ENCODE measurements around the gene MYOCOS.
A peak's percentile ranks its signal among the peaks of the same experiment; 100 is the strongest.

Gene MYOCOS

GRCh38 chr1:171663854-171664575 is 42.0 kb downstream of the MYOCOS start:
- Histone ChIP-seq H3K4me1 (ENCODE audit: control insufficient read depth, insufficient read depth, low read length) (peaks cover 16% of the 10 kb centered on the region), H3K27me3 (replicated peaks; ENCODE audit: control insufficient read depth, insufficient read depth, low read length) (no peaks in the 10 kb centered on the region), H3K9ac (ENCODE audit: low read length) (peak overlapping the region; percentile 21), H3K9me3 (ENCODE audit: control insufficient read depth, low read length) (no peaks in the 10 kb centered on the region), H3K4me3 (ENCODE audit: low read length) (peak overlapping the region; percentile 32), H3K36me3 (ENCODE audit: control insufficient read depth, insufficient read depth, low read length, severe bottlenecking) (no peaks in the 10 kb centered on the region)
- DNase-seq (ENCODE audit: low read depth), result peak; percentile 24

DNA sequence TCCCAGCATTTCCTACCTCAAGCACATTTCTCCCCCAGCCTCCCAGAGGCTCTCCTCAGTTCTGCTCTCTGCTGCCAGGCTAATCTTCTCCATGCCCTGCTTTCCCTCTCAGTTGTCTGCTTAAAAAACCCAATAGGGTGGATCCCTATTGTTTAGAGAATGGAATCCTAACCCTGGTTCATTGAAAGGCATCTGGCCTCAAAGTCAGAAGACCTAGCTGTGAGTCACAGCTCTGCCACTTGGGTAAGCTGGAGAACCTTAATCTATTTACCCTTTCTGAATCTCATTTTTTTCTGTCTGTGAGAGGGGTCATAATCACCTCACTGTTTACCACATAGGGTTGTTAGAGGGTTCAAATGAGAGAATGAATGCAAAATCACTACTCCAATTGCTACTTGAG is 42.9 kb downstream of the MYOCOS start:
- peaks cover 16% of the 10 kb centered on the region for H3K4me1 ChIP-seq (ENCODE audit: control insufficient read depth, insufficient read depth, low read length)
- no peak overlapping the region for H3K4me3 ChIP-seq (ENCODE audit: low read length)
- DNase-seq (ENCODE audit: low read depth), result peak; percentile 31
- H3K9ac ChIP-seq (ENCODE audit: low read length), result no peak overlapping the region
- no peaks in the 10 kb centered on the region for H3K9me3 ChIP-seq (ENCODE audit: control insufficient read depth, low read length)
- no peaks in the 10 kb centered on the region for H3K27me3 ChIP-seq (replicated peaks; ENCODE audit: control insufficient read depth, insufficient read depth, low read length)
- no peaks in the 10 kb centered on the region for H3K36me3 ChIP-seq (ENCODE audit: control insufficient read depth, insufficient read depth, low read length, severe bottlenecking)

DNA sequence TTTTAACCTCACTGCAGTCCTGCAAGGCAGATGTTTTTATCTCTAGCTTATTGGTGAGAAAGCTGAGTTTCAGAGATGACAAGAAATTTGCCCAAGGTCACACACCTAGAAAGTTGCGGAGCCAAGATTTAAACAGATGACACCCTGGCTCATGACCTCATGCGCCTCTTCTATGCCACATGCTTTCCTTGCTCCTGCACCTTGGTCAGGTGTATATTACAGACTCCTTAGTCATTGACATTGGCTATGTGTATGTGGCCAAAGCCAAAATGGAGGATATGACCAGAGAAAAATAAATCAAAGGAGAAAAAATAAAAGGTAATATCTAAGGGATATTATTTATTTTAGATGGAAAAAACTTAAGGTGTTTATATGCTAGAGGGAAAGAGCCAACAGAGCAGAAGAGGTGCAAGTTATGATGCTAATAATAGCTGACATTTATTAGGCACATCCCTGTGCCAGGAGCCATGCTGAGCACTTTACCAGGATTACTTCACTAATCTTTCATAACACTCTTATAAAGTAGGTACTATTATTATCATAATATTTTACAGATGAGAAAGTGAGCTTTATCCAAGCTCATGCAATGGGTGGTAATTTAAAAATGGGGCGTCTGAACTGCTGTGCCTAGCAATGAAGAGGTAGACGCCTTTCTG is 44.2 kb downstream of the MYOCOS start:
- DNase-seq (ENCODE audit: low read depth), result no peak
- H3K4me1 ChIP-seq (ENCODE audit: control insufficient read depth, insufficient read depth, low read length), result peaks cover 16% of the 10 kb centered on the region
- H3K9me3 ChIP-seq (ENCODE audit: control insufficient read depth, low read length), result no peaks in the 10 kb centered on the region
- no peaks in the 10 kb centered on the region for H3K36me3 ChIP-seq (ENCODE audit: control insufficient read depth, insufficient read depth, low read length, severe bottlenecking)
- no peak overlapping the region for H3K4me3 ChIP-seq (ENCODE audit: low read length)
- no peaks in the 10 kb centered on the region for H3K27me3 ChIP-seq (replicated peaks; ENCODE audit: control insufficient read depth, insufficient read depth, low read length)
- no peak overlapping the region for H3K9ac ChIP-seq (ENCODE audit: low read length)

GRCh38 chr1:171668372-171668771 is 46.3 kb downstream of the MYOCOS start:
- DNase-seq (ENCODE audit: low read depth), result no peak
- Histone ChIP-seq H3K9ac (ENCODE audit: low read length) (no peak overlapping the region), H3K4me3 (ENCODE audit: low read length) (no peak overlapping the region), H3K4me1 (ENCODE audit: control insufficient read depth, insufficient read depth, low read length) (peaks cover 10% of the 10 kb centered on the region), H3K9me3 (ENCODE audit: control insufficient read depth, low read length) (no peaks in the 10 kb centered on the region), H3K27me3 (replicated peaks; ENCODE audit: control insufficient read depth, insufficient read depth, low read length) (no peaks in the 10 kb centered on the region), H3K36me3 (ENCODE audit: control insufficient read depth, insufficient read depth, low read length, severe bottlenecking) (no peaks in the 10 kb centered on the region)

DNA sequence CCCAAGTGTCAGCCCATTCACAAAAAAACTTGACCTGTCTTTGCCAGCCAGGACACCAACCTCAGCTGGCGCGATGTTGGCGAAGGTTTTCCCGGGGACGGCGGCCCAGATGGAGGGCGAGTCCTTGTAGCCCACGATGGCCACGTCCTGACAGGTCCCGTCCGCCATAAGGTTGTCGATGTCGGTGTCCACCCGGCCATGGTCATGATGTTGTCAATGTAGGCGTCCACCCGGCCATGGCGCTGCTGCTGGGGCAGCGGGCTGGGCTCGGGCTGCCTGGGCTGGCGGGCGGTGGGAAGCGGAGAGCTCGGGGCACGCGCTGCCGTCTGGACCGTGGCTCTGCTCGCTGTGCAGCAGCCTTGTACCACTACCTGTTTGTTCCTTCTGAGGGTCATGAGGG is 48.7 kb downstream of the MYOCOS start:
- no peak overlapping the region for H3K9ac ChIP-seq (ENCODE audit: low read length)
- H3K36me3 ChIP-seq (ENCODE audit: control insufficient read depth, insufficient read depth, low read length, severe bottlenecking), result no peaks in the 10 kb centered on the region
- H3K4me3 ChIP-seq (ENCODE audit: low read length), result no peak overlapping the region
- H3K27me3 ChIP-seq (replicated peaks; ENCODE audit: control insufficient read depth, insufficient read depth, low read length), result no peaks in the 10 kb centered on the region
- H3K4me1 ChIP-seq (ENCODE audit: control insufficient read depth, insufficient read depth, low read length), result peaks cover 4% of the 10 kb centered on the region
- H3K9me3 ChIP-seq (ENCODE audit: control insufficient read depth, low read length), result no peaks in the 10 kb centered on the region
- DNase-seq (ENCODE audit: low read depth), result no peak

DNA sequence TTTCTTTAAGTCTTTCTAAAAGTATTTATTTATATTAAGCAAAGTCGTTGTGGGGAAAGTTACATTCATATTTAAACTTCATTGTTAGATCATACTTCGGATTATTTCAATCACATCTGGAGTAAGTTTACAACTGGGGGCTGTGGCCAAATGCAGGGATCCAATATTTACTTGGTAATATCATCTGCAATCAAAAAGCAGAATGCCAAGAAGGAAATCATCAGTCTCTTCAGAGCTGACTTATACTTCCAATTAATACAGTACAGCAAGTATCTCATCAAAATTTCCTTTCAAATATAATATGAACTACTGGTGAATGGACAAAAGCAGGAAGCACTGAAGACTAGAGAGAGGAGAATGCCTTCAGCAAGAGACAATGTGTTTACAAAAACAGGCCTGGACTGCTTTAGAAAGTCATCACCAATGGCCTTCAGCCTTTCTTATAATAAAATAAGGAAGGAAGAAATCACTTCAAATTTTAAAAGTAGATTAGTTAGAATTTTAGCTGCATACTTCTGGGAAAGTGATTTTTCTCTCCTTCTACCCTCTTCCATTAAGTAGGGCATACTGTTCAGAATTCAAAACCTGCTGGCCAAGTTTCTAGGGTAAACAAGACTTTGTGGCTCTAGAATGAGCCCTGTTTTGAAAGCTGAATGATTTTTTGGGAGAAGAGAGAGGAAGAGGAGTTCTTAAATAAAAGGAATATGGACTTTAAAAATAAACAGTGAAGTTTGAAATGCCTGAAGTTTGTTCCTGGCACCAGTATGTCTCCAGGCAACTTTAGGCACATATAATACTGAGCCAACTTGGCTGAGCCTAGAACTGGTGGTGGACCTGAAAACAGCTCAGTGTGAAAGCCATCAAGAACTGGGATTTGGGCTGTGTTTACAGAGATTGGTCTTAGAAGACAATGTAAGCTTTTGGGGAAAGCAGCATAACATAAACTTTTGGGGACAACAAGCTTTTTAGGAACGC is 52.7 kb downstream of the MYOCOS start:
- DNase-seq (ENCODE audit: low read depth), result peak; percentile 4
- H3K4me3 ChIP-seq (ENCODE audit: low read length), result no peak overlapping the region
- peaks cover 4% of the 10 kb centered on the region for H3K4me1 ChIP-seq (ENCODE audit: control insufficient read depth, insufficient read depth, low read length)
- no peaks in the 10 kb centered on the region for H3K27me3 ChIP-seq (replicated peaks; ENCODE audit: control insufficient read depth, insufficient read depth, low read length)
- no peaks in the 10 kb centered on the region for H3K36me3 ChIP-seq (ENCODE audit: control insufficient read depth, insufficient read depth, low read length, severe bottlenecking)
- no peak overlapping the region for H3K9ac ChIP-seq (ENCODE audit: low read length)
- no peaks in the 10 kb centered on the region for H3K9me3 ChIP-seq (ENCODE audit: control insufficient read depth, low read length)
